NCI-H2196 (cell line): ENCODE results near the gene ADSL.
A peak's percentile ranks its signal among the peaks of the same experiment; 100 is the strongest.
"Not testable (repeated sequence)": the region's sequence is repeated elsewhere in the genome, so short reads cannot be mapped to it uniquely, and the experiment has no call there.

Source experiments
- DNase-seq: peaks from one replicate; lab custom pipeline; 2025; ENCODE audit not compliant: unreplicated experiment; lab: John Stamatoyannopoulos, UW

Gene ADSL

DNA sequence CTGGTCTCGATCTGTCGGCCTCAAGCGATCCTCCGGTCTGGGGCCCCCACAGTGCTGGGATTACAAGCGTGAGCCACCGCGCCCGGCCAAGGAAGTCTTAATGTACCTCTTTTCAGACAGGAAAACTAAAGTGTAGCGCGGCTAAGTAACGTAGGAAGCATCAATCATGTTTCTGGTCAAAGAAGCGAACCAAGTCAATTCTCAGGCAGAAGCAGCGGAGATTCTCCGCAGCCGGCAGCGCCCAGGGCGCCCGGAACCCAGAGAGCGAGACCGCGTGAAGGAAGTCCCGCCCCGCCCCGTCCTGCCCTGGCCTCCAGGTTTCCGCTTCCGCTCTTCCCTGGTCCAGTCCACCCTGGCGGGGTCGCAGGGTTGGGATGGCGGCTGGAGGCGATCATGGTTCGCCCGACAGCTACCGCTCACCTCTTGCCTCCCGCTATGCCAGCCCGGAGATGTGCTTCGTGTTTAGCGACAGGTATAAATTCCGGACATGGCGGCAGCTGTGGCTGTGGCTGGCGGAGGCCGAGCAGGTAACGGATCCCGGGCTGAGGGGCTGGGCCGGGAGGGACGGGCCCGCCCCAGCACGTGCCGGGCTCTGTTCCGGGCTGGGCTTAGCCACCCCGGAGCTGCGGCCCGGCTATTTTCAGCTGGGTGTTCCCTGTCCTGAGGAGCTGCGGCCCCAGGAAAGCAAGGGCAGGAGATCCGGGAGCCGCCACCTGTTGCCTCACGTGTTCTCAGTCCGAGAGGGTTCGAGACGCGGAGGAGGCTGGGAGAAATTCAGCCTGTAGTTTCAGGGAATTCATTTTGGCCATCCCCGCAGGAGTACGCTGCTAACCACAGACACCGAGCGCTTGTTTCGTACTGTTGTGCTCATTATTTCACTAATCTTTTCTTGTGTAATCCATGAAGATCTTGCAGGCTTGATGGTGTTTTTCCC, at the start of gene ADSL:
Gene ADSL, plus strand, starts transcription at position 316 of the 934 bp plus-strand sequence. Its CDS starts 59 bp downstream, at position 375.
- DNase-seq, result peak; percentile 87

DNA sequence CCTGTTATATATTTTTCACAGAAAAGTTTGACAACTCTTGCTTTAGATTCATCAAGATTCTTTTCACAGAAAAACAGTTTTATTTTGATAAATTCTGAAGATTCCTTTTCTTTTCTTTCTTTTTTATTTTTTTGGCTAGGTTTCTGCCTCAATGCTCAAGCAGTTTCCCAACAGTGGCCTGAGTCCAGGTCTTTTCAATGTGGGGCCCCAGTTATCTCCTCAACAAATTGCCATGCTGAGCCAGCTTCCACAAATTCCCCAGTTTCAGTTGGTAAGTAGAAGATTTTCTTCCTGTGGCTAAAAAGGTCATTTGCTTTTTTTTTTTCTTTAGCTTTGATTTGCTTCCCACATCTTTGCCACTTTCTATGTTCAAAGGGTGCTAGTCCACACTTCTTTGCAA, 46.0 kb upstream of the ADSL start:
- DNase-seq, result no peak

DNA sequence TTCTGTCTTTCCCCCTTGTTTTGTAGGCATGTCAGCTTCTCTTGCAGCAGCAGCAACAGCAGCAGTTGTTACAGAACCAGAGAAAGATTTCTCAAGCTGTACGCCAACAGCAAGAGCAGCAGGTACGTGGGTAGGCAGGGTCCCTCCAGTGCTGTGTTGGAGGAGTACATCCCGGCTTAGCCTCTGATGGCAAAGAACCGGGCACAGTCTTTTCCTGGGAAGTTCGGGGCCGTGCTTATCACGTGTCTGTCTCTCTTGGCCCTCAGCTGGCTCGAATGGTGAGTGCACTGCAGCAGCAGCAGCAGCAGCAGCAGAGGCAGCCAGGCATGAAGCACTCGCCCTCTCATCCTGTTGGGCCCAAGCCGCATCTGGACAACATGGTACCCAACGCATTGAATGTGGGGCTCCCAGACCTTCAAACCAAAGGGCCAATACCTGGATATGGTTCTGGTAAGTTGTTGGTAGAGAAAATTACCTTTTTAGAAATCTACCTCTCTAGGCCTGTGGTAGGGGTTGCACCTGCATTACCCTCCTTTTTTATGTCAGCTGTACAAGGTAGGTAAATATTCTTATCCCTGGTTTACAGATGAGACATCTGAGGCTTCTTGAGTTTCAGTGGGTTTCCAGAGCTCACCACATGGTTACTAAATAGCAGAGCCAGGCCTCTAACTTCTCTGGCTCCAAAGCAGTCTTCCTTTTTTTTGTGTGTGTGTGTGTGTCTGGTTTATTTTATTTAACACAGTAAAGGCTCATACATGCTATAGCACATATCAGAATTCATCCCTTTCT, 45.2 kb upstream of the ADSL start:
- no peak for DNase-seq

DNA sequence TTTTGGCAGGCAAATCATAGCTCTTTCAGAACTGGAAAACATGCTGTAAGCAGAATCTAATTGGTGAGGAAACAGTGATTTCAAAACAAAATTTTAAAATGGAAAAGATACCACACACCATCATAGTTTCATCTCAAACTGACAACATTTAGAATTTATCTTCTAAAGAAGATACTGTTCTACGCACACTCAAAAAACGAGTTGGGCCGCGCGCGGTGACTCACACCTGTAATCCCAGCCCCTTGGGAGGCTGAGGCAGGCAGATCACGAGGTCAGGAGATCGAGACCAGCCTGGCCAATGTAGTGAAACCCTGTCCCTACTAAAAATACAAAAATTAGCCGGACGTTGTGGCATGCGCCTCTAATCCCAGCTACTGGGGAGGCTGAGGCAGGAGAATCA, 44.2 kb upstream of the ADSL start:
- no peak for DNase-seq

DNA sequence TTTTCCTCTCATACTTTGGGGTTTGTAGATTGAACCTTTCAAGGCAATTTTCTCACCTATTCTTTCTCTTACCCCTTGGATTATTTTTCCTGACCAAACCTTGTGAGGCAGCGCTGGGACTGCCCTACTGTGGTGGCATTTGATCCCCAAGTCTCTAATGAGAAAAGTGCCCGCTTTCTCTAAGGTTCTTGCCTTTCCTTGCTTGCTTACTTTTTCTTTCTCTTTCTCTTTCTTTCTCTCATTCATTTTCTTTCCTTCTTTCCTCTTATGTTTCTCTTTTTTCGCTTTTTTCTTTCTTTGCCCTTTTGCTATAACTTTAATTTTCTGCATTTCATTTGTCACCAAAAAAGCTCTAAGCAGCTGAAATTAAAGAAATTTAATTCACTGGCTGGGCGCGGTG, 40.7 kb upstream of the ADSL start:
- DNase-seq, result no peak

DNA sequence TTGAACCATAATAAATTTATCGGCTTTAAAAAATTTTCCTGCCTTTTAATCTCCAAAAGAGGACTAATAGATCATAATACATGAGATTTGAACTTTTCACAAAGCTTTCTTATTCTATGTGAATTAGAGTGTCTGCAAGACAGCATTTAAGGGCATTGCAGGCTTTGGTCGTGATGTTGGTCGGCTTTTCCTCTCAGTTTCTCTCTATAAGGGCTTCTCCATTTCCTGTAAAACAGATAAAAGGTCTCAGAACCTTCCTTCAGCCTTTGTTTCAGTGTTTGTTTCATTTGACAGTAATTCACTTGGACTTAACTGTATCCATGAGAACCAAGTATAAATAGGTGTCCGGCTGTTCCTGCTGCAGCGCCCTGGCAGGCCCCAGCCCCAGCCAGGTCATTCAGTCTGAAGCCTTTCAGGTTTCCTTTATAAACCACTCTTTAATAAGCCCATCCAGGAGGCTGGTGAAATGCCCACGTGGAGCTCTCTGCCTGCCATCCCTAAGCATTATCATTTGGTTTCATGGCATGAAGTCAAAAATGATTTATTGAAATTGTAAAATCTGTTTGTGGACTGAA, 37.2 kb upstream of the ADSL start:
- DNase-seq, result no peak

DNA sequence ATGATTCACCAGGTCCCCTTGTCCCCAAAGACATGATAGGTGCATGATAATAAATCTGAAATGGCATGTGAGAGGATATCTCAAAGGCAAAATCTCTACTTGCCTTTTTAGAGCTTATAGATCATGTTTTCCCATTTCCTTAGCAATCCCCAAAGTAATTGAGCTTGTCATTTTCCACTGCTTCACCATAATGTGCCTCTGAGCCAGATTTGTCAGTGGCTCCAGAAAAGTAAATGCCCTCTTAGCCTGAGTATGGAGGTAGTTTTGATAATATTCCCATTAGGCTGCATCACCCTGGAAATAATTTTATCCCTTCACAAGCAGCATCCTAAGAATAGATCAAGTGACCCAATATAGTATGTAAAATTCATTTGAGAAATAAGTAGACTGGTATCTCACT, 36.7 kb upstream of the ADSL start:
- no peak for DNase-seq

DNA sequence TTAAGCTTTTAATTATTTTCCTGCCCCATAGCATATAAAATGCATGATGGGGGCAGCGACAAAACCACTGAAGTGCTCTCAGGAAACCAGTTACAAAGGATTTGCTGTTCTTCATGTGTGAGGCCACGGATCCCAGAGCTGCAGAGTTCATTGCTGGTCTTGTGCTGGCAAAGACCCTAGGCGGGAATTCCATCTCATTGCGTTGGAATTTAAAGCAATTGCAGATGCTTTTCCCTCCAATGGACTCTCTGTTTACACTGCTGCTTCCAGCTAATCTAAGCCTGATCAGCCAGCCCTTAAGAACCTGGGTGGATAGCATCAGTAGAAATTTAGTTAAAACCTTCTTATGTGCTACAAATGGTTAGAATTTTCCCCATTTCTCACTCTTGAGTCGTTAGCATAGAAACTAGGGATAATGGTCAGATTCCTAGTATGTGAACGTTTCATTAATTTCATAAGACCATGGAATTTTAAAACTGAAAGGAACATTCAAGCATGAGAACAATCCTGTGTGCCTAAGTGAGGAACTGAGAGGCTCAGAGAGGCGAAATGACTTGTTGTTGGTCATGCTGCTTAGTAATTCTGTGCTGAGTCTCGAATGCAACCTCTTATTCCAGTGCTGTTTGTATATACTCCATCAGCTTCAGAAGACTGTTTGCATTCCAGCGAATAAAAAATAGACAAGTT, 36.1 kb upstream of the ADSL start:
- no peak for DNase-seq

DNA sequence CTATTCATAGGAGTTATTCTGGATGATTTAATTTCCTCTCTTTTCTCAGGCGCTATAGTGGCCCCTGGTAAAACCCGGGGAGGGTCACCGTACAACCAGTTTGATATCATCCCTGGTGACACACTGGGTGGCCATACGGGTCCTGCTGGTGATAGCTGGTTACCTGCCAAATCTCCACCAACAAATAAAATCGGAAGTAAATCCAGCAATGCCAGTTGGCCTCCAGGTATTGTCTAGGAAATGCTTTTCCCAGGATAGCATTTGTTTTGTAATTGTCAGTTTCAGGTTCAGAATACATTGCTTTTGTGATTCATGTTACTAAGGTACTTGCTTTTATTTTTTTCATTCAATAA, 35.6 kb upstream of the ADSL start:
- no peak for DNase-seq

DNA sequence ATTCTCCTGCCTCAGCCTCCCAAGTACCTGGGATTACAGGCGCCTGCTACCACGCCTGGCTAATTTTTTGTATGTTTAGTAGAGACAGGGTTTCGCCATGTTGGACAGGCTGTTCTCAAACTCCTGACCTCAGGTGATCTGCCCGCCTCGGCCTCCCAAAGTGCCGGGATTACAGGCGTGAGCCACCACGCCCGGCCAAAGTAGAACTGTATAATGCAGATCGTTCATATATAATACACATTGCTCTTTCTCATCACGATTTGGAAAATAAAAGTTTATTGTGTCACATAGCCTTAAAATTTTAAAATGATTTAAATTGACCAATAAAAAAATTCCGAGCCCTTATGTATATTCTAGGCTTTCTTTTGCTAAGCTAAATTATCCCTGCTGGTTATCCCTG, 34.7 kb upstream of the ADSL start:
- not testable (repeated sequence) for DNase-seq

DNA sequence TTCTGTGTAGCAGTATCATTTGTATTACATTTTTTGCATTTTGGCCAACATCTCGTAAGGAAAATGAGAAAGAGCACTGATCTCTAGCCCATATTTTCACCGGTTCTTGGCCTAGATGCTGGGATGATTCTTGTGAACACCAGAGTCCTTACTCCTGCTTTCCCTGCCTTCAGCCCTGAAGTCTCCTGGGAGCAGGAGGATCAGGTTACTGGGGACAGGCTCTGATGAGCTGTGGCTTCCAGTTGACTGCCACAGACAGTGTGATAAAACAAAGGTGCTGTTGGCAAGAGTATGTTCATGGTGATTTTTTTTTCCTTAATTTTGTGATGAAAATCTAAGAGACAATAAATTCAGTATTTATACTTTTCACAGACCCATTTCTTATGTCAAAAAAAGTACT, 34.2 kb upstream of the ADSL start:
- DNase-seq, result no peak

DNA sequence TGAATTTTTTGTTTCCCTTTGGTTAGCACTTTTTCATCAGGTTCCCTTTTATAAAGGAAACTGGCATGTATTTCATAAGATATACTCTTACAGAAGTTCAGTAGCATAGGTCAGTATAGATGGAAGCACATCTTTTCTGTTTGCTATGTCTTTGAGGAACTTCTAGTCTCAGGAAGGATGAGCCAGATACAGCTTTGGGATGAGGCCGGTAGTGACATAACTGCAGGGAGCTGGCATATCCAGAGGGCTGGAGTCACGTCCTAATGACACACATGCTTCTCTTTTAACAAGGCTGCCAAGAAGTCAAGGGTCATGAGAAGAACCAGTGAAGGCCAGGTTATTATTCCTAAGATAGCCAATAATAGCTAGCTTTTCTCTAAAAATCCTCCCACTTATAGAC, 33.3 kb upstream of the ADSL start:
- DNase-seq, result no peak

DNA sequence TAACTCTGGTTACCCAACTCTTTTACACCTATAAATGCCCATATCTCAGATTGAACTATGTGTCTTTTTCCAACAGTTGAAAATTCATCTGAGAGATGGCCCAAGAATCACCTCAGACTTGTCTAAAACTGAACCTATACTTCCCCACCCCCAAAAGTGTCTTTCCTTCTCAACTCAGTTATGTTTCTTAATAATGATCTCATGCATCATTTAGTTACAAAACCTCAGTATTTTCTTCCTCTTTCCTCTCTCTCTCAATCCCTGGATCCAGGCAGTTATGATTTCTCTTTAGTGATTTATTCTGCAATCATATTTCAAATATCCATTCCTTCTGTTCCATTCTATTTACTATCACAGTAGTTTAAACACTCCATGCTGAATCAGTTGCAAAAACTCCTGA, 32.3 kb upstream of the ADSL start:
- DNase-seq, result no peak

DNA sequence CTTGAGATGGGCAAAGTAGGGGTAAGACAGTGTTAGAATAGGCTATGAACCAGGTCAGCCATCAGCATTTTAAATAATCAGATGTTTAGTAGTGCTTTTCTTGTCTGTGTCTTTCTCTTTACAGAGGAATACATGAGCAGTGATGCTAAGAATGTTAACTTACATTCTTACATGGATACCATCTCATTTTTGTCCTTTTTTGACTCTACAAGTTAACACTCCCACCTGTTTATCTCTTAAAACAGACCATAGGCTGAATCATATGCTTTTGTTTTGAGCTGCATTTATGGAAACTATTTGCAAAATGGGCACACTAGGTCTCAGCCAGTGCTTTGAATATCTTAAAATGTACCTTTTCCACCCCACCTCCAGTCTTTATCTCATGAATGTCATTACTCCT, 25.6 kb upstream of the ADSL start:
- no peak for DNase-seq

DNA sequence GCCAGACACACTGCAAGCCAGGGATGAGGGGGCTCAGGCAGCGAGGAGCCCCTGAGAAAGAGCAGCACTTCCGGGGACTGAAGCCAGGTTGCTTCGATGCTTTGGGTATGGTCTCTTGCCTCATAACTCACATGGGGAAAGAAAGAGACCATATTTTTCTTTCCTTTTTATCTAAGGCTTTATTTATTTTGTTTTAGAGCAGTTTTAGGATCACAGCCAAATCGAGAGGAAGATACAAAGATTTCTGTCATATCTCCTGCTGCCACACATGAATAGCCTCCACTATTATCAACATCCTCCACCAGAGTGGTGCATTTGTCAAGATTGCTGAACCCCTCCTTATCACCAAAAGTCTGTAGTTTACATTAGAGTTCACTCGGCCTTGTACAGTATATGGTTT, 24.3 kb upstream of the ADSL start:
- DNase-seq, result no peak

DNA sequence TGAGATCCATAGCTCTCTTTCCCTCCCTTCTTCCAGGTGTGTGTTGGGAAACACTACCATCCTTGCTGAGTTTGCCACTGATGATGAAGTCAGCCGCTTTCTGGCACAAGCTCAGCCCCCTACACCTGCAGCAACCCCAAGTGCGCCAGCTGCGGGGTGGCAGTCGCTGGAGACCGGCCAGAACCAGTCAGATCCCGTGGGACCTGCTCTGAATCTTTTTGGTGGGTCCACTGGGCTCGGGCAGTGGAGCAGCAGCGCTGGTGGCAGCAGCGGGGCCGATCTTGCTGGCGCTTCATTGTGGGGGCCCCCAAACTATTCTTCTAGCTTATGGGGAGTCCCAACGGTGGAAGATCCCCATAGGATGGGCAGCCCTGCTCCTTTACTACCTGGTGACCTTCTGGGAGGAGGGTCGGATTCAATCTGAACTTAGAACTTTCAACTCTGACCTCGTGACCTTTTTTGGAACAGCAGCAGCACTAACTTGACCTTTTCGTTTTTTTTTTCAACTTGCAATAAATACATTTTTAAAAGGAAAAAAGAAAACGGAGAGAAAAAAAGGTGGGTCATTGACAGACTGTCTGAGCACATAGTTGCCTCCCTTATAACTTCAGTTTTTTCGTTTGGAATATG, 23.4 kb upstream of the ADSL start:
- no peak for DNase-seq

DNA sequence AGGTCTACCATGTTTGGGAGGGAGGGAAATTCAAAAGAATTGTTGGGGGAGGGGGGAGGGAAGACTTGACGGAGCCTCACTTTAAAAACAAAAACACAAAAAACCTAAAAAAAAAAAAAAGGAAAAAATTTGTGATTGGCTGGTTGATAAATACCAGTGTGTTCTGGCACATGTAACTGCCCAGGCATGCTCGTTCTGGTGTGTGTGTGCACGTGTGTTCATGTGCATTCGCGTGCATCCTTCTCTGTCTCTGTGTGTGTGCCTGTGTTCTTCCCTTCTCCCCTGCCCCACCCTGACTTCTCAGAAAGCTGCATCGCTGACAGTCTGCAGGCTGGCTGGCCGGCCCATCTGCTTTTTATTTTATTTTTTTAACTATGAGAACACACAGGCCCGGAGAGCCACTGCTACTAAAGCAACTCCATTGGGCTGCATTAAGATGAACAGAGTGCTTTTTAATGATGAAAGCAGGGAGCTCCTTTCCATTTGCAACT, 22.6 kb upstream of the ADSL start:
- DNase-seq, result no peak

DNA sequence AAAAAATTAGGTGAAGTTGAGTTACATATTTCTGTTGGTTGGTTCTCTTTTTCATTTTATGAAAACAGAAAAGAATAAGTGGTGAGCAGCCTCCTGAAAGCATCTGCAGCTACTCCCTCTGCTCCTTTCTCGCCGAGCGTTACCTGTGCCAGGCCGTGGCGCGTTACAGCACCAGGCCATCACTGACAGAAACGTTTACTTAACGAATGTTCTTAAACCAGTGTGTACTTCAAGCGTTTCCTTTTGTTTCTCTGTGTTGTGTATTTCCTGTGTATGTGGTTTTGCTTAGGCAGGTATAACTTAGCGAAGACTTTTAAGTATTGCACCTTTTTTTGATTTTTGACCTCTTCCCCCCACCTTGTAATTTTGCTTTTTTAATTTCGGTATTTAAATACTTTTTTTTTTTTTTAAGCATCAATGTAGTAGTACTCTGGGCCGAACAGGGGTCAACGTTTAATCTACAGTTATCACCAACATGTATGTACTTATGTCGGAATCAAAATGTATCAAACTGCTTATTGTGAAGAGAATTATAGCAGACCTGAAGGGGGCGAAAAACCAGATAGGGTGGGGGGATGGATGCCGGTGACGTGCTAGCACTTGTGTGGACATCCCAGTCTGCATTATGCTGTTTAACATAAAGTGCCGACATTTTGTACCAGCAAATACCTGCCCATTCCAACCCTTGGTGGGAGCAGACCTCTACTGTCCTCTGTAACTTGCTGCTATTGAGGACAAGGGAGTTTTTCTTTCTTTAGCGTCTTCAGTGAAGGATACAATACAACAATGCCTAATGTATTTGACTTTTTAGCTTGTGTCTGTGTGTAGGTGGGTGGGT, 21.6 kb upstream of the ADSL start:
- no peak for DNase-seq

DNA sequence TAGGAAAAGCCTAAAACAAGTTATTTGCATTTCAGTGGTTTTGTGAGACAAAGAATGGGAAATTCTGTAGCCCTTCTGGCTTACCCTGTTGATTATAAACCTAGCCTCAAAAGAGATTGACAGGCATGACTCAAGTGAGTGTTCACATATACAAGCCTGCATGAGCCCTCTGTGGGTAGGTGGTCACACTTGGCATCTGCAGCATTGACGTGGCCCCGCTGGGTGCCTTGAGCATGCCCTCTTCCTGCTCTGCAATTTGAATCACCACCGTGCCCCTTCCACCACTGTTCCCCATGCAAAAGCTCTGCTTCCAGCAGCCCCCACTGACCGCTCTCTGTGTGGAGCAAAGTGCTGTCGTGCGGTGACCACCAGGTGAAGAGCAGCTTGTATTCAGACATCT, 21.0 kb upstream of the ADSL start:
- DNase-seq, result no peak
